HG03558 (cell line): ENCODE measurements around the gene CUL1.

ENCODE experiments used
- ATAC-seq: cut with Tn5 transposase; IDR thresholded peaks from one replicate; pipeline ENCODE4 v1.9.1; 2021; ENCODE audit warnings: moderate number of reproducible peaks; ENCODE audit not compliant: unreplicated experiment; ENCODE audit errors: extremely low read depth

CUL1 gene

GRCh38 chr7:148796841-148797240 is 98.1 kb downstream of the CUL1 start:
- no peak for ATAC-seq

DNA sequence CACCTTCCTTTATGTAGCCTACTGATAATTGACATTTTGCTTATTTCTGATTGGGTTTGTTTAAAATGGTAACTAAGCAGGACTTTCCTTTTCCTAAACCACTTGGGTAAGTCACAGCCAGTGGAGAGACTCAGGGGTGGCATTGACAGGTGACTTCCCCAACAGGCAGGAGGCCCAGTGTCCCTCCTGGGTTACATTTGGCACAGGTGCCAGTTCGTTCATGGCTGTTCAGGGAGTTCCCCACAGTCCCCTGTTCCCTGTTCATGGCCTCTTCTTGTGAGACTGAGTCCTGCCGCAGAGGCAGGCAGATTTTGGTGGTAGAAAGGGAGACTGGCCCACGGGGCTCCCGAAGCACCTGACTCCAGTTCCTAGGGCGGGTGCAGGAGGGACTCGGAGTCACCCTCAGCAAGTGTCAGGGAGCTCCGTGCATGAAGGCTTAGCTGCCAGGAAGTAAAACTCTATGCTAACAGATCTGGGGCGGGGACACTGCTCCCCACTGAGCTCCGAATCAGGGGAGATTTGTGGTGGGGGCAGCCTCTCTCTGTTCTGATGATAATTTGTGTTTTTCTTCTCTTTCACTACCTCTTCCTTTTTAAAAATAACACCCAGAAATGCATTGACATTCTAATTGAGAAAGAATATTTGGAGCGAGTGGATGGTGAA is 101.3 kb downstream of the CUL1 start:
- no peak for ATAC-seq

GRCh38 chr7:148800677-148801076 is 102.0 kb downstream of the CUL1 start:
- no peak for ATAC-seq

GRCh38 chr7:148802101-148802493 is 103.4 kb downstream of the CUL1 start:
- no peak for ATAC-seq

GRCh38 chr7:148803094-148803493 is 104.4 kb downstream of the CUL1 start:
- no peak for ATAC-seq

DNA sequence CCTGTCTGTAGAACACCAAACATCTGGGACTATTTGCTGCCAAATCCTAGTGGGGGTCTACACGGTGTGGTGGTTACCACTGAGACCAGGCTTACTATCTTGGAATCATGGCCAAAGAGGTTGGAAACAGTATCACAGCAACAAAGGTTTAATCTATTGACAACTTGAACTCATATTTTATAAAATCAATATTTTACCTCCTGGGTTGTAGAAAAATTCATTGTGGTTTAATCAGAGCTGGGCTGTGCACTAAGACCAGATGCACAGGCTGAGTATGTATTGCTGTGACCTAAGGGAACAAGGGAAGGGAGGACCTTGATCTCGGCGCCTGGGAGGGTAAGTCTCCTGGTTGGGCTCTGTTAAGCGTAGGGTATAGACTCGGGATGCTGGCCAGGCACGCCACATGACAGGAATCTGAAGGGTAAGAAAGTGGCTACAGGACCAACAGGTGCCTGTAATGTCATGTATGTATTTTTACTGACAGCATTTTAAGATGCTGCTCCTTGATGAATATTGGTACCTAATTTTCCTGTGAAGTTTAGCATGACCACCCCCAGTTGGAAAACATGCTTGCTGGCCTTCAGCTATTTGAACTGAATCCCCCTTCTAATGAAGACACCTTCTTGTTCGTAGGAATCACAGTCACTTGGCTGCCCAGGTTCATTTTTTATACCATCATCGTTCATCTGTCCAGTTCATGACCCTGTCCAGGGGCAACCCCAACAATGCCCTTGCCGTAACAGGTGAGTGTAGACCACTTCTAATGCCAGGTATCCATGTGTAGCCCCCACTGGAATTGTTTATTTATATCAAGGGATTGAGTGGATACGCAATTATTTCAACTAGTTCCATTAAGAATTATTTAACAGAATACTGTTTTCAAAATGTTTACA is 105.9 kb downstream of the CUL1 start:
- ATAC-seq: no peak

DNA sequence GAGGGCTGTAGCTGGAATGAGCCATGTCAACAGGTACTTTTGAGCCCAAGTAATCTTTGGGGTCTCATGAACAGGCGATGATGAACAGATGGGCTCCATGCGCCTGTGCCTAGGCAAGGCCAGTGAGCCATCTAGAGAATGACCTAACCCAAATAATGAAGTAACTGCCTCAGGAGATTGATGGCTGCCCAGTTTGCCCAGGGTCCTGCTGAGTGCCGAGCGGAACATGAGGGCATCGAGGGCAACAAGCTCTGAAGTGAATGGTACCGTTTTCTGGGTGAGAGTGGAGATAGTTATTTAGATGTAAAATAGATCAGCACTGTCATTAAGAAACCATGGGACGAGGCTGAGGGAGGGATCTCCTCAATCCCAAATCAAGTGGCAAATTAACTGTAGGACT is 107.5 kb downstream of the CUL1 start:
- ATAC-seq: no peak

- no peak for ATAC-seq
These were observed 108.7 kb downstream of the CUL1 start for GRCh38 chr7:148807436-148807835.

- ATAC-seq: no peak
These were observed 111.2 kb downstream of the CUL1 start for GRCh38 chr7:148809856-148810255.

DNA sequence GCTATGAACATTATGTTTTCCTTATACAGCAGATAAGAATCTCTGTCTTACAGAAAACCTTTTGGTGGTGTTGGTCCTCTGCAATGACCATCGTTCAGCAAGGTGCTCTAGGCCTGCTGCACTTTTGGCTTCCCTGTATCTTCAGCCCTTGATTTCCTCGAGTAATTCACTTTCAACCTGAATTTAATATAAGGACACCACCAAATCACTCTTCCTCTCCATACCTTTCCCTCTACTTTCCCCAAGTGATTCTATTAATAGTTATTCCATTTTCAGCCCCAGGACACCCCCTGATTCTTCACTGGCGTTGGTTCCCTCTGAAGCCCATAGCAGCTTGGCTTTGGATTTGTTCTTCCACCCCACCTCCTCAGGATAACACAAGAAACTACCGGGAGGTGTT is 113.2 kb downstream of the CUL1 start:
- no peak for ATAC-seq

- no peak for ATAC-seq
These were observed 115.2 kb downstream of the CUL1 start for GRCh38 chr7:148813890-148814289.

GRCh38 chr7:148814922-148815559 is 116.3 kb downstream of the CUL1 start:
- no peak for ATAC-seq

GRCh38 chr7:148815612-148816011 is 116.9 kb downstream of the CUL1 start:
- no peak for ATAC-seq

- no peak for ATAC-seq
These were observed 121.1 kb downstream of the CUL1 start for GRCh38 chr7:148819697-148820360.

- no peak for ATAC-seq
These were observed 122.7 kb downstream of the CUL1 start for GRCh38 chr7:148821422-148821821.

DNA sequence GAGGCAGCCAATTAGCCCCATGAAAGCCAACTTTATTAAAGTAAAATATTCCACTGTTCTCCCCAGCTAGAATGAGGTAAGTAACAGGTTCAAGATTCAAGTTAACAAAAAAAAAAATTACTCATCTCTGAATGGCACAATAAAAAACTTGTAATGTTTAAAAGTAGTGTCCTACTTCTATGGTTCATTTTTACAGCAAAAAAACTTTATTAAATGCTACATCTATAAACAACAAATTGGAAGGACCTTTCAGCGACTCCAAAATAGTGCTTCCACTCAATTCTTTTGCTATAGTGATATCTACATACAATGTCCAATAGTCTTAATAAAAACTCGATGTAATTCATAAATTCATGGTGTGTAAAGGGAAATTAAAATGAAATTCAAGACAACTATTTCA is 126.2 kb downstream of the CUL1 start:
- no peak for ATAC-seq

- ATAC-seq: no peak
These were observed 126.6 kb downstream of the CUL1 start for GRCh38 chr7:148825338-148825737.

DNA sequence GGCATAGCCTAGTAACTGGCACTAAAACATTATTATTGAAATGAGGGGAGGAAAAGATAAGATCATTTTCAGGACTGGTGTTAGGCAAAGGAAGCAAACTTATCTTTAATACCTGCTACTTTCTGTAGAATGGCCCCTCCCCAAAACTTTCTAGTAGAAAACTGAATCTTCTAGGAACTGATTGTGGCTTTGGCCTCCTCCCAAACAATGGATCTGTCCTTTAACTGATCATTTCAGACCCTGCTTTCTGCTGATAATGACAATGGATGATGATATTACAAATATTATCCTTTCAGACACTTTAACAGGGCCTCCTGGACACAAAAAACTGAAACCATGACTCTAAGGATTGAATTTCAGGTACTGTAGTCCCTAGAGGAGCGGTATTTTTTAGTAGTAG is 130.3 kb downstream of the CUL1 start:
- no peak for ATAC-seq

DNA sequence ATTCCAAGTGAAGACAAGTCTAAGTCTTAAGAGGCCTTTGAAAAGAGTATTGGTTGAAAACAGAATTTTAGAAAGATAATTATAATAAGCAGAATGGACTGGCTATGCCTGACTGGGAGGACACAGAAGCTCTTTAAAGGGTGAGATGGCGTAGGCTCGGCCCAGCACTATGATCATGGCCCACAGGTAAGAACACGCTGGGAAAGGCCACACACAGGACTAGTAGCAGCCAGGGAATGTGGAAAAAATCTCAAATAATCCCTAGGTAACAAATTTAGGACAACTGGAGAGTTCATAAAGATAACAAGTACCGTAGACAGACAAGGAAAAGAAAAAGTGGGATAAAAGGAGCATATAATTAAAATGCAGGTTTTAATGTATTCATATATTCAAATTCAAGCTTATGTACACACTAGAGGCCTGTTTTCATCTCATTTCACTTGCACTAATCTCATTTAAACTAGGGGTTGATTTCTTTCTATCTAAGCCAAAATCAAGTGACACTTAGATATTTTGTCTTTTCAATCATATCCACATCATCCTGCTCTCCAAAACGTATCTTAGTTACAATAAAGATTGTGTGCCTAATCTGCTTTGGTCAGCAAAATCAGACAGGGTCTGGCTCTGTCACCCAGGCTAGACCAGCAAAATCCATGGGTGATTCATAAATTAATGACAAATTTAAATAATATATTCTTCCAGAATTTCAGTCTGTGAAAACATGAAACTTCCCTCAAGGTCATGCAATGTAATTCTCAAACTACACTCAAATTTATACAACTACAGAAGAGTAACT is 132.4 kb downstream of the CUL1 start:
- no peak for ATAC-seq

DNA sequence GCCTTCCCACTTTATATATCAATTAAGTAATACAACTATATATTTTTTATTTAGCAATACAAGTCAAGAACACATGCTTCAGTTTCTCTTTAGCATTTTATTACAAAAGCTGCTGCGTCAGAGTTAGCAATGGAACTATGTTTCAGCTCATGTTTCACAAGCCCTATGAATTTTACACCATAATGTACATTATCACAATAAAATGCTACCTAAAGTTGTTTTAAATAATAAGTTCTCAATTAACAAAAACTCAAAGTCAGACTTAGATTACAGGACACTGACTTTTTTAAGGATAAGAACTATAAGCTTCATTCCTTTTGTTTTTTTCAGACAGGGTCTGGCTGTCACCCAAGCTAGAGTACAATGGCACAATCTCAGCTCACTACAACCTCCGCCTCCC is 133.1 kb downstream of the CUL1 start:
- ATAC-seq: no peak
